NCI-H345 treated with DMSO at 0.1 percent for 48 hours (cell line): Measurements from ENCODE around the gene ABCC8.
A peak's percentile ranks its signal among the peaks of the same experiment; 100 is the strongest.

Source experiments
- DNase-seq: peaks from one replicate; lab custom pipeline; 2025; ENCODE audit not compliant: unreplicated experiment; lab: John Stamatoyannopoulos, UW

ABCC8 gene

DNA sequence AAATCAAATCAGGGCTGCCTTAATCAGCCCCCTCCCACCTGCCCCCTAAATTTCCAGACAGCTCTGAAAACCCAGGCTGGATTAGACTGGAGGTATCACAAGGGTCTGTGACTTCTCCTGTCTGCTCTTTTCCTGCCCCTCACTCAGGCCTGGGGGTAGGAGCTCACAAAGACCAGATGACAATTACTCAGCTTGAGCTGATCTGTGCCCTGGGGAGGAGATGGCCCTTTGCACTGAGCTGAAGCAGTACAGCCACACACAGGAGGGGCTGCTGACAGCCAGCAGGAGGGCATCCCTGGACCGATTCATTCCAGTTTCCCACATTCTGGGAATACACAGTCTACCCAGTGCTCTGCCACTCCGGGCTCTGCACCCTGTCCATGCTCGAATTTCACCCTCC is 4.2 kb downstream of the ABCC8 start:
- no peak for DNase-seq

DNA sequence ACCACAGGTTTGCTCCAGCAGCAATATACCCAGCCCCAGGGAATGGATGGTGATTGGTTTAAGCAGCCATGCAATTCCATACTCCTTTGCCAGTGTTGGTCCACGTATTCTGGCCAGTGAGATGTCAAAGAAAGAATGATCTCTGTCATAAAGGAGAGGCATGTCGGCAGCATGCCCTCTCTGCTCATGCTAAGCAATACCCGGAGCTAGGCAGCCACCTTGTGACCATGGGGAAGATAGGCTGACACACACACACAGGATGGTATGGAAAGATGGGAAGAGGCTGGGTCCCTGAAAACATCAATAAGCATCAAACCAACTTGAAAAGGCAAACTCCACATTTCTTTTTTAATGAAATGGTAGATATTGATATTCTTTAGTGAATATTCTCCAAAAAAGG is 5.1 kb downstream of the ABCC8 start:
- DNase-seq, result no peak

DNA sequence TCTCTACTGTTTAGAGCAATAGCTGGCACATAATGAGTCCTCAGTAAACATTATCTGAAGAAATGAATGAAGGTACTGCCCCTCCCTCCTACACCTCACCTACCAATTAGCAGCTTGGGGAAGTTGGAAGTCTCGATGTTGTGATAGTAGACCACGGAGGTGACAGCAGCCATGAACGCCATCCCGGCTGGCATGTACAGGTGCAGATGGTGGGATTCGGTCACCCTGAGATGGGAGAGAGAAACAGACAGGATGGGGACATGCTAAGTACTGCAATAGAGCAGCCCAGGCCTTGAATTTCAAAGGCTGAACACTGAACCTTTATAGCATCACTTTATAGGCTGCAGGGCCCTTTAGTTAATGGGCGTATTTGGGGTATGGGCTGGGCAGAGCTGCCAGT is 6.6 kb downstream of the ABCC8 start:
- DNase-seq, result no peak

DNA sequence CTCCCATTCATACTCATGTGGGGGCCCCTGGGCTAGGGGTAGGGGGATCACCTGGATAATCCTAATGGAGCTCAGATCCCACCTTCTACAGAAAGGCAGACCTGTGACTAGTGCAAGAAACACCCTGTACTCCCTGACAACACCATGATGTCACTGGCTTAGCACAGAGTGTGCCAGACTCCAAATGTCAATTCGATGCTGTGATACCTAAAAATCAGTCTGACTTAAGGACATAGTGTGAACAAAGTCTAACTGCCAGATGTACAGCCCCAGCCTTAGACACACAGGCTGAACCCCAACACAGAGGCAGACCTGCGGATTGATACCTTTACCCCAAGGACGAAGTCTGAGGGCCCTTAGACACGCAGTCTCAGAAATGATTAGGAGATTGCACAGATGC is 8.5 kb downstream of the ABCC8 start:
- no peak for DNase-seq

DNA sequence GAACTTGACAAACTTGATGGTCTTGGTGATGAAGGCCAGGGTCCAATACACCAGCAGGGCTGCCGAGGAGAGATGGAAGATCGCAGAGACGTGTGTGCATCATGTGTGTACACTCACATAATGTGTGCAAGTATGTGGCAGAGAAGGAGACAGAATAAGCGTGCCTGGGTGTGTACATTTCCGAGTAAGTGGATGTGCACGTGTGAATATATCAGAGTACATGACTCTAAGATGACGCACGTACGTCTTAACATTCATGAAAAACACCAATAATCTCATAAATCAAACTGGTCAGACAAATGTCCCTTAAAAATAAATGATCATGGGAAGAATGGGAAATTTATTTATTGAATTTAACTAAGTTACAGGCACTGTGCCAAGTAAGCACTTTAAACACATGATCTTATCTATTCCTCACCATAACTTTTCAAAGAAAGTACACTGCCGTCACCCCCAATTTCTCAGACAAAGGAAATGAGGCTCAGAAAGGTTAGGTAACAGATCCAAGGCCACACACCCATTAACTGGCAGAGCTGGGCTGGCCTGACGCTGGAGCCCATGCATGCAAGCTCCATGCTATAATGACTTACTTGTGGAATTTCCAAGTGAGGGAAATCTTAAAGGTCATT is 13.0 kb downstream of the ABCC8 start:
- DNase-seq, result no peak

DNA sequence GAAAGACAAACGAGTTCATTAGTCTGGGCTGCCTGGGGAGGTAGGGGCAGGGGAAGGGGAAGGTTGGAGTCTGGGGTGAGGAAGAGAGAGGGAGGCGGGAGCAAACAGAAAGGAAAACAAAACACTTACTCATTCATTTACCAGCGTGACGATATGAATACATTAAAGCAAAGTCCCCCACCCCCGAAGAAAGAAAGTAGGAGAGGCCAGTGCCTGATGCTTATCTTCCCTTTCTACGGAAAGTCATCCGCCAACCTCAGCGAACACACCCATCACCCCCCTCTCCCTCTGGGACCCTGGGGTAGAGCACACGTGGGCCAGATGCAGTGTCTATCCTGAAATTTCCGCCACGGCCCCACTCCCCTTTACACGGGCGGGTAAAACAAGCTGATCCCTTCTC is 13.7 kb downstream of the ABCC8 start:
- no peak for DNase-seq

DNA sequence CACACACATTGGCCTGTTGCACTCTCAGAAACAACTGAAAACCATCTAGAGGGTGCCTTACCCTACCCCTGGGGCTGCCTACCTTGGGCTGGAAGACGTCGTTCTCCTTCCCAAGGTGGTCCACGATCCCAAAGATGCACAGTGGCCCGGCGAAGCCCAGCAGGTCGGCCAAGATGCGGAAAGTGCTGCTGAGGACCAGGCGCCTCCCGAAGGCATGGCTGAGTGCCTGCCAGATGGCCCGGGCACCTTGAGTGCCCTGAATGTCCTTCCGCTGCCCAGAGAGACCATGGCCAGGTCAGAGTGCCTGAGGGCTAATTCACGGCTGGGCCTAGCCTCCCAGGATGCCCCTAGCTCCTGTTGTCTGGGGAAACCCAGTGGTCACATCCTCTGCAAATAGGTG is 16.2 kb downstream of the ABCC8 start:
- no peak for DNase-seq

DNA sequence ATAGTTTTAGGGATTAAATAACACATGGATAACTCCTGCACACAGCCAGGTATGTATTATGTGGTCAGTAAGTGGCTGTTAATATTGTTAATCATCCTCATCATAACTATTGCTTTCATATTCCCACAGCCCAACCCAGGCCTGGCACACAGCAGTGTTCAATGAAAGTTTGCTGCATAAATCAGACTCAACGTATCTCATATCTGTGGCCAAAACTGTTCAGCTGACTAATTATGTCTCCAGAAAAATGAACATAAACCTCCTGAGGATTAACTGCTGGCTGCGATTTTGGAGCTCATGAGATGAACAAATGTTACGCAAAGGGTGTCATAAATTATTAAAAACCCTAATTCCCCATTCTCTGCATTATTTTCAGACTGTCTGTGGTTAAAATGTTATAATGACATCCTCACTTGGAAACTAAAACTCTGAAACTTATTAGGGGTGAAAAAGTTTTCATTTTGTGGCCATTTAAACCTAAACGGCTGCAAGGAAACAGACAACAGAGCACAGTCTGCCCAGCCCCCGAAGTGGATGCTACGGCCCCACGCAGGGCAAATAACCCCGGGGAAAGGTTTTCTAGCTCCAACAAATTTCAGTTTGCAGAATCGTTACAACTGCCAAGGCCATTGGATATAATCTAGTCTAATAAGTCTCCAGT is 17.3 kb downstream of the ABCC8 start:
- DNase-seq, result no peak

DNA sequence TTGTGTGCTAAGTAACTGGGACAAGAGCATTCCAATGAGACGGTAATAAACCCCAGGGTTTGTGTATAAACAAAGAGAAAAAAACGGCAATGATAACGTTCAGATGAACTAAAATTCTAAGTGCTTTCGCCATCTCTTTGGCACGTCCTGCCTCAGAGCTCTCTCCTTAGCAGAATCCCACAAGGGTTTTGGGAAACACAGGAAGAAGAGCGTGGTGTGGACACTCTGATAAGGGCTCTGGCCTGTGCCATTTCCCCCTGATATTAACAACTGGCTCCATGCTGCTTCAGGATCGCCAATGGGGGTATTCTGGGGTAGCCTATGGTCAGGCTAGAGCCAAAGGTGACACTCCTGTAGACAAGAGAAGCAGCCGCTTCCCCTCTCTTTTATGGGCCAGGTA is 18.4 kb downstream of the ABCC8 start:
- DNase-seq, result no peak

DNA sequence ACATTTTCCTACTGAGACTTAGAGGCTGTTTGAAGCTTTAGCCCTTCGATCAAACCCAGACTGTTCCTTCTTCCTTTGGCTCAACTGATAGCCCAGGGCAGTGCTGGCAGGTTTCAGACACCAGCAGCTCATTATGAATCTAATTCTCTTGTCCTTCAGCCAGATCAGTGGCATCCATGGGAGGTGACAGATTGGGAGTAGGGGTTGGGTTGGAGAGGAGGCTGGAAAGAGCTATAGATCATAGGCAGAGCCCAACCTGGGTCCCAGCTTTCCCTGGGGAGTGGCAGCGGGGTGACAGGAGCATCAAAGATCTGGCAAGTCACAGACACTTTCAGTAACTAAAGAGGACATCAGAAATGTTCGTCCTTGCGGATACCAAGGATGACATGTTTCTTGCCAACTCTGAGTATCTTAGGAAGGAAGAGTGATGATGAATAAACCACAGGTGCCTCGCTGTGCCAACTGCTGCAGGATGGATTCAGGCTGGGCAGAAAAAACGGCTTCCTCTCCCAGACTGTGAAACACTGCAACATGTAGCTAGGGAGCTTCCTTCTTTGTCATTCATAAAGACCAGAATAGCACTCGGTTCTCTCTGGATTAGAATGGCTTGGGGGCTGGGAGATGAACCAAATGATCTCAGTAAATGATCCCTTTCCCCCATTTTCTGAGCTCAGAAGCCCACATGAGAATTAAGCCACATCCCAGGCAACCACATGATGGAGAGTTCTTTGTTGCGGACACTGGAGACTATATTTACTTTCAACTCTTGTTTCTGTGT is 19.1 kb downstream of the ABCC8 start:
- DNase-seq, result no peak

DNA sequence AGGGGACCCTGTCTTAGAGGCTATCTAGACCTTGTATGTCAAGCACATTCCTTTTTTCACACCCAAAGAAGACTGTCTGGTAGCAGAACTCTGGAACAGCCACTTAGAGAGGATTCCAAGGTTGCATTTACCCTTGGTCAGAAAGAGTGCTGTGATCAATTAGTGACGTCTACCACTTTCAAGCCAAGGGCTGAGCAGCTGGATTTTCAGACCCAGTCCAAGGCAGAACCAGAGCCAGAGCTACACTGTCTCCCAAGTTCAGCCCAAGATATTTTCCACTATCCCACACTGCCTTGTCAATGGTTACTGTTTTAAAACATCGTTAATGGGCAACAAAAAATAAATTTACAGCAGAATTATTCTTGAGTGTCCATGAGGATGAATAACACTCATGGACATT is 24.0 kb downstream of the ABCC8 start:
- no peak for DNase-seq

DNA sequence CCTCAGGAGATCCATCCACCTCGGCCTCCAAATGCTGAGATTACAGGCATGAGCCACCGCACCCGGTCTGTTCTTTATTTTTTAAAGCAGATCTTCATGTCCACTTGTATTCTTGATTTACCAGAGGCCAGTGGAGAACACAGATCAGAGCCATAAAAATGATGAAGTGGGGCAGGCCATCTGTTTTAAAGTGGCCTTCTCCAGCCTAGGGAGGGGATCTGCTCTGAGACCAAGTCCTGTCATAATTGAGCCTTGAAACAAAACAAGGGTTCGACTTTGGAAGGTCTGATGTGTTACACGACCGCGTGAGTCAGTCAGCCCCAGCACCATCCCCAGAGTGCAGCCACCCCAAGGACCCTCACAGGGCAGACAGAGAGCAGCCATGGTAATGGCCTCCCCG is 27.5 kb downstream of the ABCC8 start:
- DNase-seq, result no peak

DNA sequence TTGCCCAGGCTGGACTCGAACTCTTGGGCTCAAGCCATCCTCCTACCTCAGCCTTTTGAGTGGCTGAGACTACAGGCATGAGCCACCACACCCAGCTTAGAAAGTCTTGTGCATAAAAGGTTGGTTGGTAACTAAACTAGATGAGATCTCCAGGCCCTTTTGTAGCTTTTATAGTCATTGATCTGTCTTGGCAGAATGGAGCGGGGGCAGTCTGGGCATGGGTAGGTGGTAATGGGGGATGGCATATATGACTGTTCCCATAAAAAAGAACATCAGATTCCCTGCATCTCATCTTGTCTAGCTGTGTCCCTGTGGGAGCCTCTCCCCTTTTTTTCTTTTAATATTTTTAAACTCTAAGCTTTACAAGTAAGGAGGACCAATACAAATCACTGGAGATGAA is 30.2 kb downstream of the ABCC8 start:
- no peak for DNase-seq

DNA sequence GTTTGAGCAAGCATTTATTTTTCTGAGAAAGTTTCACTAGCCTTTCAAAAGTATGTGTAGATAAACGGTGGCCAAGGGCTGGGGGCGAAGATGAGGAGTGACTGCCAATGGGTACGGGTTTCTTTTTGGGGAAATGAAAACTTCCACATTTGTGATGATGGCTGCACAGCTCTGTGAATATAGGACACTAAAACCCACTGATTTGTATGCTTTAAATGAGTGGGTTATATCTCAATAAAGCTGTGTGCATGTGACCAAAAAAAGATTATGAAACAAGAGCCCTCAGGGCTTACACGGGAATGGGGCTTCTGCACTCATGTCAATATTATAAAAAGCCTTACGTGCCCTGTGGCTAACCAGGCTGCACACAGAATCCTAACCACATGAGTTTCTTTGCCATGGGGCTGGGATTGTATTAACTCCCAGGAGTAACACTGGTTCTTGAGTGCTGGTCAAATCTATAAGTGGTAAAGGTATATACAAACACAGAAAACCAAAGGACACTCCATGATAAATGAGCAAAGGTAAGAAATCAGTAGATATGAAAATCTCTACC is 31.3 kb downstream of the ABCC8 start:
- DNase-seq, result no peak

DNA sequence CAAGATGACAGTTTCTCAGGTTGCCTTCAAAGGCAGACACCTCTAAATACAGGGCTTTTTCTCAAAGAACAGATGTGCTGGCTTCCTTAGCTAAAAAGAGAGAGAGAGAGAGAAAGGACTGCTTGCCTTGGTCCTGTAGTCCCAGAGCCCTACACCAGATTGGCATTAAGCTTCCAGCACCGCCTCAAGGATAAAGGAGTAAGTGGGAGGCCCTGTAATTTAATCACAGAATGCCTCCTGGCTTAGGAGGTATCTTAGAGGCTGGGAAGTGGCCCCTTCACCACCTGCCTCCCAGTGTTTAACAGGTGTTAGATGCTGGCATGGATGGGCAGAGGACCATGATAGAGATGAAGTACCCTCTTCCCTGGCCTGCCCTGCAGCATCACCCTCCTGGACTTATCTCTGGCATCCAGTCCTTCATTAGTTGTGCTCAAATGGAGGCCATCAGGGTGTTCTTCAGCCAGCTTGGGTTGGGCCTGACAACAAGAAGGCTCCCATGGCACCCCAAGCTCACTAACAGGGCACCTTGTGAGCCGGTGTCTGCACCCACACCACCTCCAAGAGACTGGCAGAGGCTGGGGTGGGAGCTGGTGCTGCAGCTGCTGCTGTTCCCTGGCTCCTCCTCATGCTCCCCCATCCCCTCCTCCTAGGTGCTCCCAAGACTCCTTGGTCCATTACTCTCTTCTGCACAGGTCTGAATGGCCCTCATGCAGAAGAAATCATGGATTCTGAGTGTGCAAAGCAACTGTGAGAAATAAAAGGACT is 32.5 kb downstream of the ABCC8 start:
- no peak for DNase-seq

DNA sequence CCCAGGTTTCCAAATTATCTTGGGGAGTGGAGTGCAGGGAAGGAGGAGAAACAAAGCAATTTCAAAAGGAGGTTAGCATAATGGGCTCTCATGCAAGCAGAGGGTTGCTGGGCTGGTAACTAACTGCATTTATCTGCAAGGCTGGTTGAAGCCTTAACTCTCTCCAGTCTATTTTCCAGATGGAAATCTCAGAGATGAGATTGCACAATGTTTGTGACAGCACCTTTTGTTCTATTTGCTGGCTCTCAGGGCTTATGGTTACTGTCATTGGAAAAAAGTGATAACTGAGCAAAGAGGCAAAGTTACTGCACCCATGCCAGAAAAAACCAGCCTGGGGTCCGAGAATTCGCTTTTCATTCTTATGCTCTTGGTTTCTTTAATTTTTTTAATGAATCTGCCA is 33.2 kb downstream of the ABCC8 start:
- DNase-seq, result no peak

DNA sequence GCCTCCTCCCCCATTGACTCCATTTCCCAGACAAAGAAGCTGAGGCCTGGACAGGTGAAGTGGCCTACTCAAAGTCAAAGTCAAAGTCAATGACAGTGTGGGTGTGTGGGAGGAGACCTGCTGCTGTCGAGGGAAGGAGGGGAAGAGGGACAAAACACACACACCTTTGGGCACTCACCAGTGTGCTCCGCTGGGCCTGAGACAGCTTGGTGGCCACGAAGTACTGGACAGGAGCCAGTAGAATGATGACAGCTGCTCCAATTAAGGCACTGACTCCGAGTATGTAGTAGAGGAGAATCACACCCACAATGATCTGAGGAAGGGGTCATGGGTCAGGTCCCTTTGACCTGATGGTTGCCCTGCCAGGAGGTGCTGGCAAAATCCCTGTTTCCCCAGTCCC is 33.6 kb downstream of the ABCC8 start:
- no peak for DNase-seq

DNA sequence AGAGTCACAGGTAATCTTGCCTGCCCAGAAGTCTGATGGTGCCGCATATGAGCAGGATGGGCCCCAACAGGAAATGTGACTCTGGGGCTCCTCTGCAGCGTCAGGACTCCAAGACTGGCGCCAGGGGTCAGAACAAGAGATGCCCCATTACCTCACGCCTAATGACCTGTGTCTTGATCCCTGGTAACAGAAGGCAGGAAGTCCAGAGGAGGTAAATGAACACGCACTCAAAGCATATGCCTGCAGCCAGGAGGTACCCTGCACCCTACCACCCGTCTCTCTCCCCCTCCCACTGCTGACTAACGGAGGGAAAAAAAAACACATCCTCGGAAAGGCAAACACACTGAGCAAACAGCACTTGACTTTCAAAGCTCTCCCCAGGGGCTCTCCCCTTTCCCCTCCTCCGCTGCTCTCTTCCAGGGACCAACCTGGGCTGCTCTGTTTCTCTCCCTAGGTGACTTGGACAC is 37.3 kb downstream of the ABCC8 start:
- DNase-seq, result peak; percentile 92

DNA sequence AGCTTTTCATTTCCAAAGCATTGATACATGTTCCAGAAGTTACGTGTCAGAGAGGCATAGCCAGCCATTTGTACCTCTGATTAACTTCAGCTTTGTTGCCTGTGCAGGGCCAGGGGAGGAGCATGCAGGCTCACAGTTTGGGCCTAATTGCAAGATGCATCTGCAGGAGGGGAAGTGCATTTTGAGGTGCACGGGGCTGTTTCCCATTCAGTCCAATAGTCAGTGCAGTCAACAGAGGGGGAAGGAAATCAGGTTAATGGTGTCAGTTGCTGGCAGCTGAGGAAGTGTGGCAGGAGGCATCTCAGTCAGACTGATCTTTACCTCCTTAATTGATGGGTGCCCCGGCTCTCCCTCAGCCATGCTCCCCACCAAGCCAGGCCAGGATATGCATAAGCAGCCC is 39.3 kb downstream of the ABCC8 start:
- DNase-seq, result no peak

DNA sequence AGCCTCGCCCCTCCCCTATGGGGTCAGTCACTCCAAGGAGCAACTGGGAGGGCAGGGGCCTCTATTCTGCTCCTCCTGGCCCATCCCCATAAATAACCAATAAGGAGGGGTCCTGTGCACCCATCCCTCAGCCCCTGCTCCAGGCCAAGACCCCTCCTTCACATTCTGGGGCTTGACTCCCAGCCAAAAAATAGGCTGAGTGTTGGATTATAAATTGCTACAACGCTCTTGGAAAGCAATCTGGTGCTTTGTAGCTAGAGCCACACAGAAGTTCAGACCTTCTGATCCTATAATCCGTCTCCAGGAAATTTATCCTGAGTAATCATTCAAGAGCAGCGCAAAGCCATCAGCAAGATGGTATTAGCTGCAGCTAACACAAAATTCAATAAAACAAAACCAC is 42.5 kb downstream of the ABCC8 start:
- DNase-seq, result no peak

DNA sequence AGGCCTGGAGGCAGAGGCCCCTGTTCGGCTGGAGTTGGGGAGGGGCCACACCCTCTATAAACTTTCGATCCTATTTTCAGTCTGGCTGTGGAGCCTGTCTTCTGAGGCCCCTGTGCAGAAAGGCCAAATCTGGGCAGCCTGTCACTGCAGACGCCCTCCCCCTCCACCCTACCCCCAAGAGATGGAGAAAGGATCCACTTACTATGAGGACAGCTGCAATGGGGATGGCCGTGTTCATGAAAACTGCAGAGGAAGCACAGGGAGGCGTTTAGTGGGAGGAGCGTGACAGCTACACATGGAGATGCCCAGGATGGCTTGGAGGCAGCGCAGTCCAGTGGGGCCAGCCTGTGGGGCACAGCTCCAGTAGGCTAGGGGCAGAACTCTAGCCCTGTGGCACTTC is 44.6 kb downstream of the ABCC8 start:
- no peak for DNase-seq
